Right forelimb (tissue), 1 donor: ENCODE data around the gene EPHX1.
"Not testable (repeated sequence)": the region's sequence is repeated elsewhere in the genome, so short reads cannot be mapped to it uniquely, and the experiment has no call there.

ENCODE experiments used
- DNase-seq: peaks from one replicate; pipeline ENCODE4 v3.0.0-alpha.2; 2018

EPHX1 gene

DNA sequence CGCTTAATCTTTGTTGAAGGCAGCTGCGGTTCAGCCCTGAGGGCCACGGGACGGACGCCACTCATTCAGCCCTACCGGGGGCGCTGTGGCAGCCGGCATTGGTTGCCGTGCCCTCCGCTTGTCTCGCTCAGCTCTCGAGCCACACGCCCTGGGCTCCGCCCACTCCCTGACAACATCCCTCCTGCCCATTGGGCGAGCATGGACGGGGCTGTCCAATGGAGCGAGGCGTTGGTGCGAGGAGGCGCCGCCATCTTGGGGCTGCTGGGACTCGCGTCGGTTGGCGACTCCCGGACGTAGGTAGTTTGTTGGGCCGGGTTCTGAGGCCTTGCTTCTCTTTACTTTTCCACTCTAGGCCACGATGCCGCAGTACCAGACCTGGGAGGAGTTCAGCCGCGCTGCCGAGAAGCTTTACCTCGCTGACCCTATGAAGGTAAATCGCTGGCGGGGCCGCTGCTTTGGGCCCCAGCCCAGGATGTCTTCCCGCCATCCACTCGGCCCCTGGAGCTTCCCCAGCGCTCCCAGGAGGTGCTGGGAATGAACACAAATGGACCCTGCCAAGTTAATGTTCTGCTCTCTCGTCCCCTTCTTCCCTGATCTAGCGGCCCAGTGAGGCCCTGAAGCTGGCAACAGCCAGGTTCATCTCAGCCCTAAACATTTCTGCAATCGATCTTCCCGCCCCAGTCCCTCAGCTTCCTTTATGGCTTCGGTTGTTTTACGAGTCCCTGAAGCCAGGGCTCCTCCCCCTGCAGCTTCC lies 32.2 kb upstream of the EPHX1 start, which contains the start of gene SRP9:
Gene SRP9 (plus strand): TSS at position 244 of the 754 bp plus-strand sequence. CDS start 115 bp downstream, at position 359.
- DNase-seq = peak; percentile 100

DNA sequence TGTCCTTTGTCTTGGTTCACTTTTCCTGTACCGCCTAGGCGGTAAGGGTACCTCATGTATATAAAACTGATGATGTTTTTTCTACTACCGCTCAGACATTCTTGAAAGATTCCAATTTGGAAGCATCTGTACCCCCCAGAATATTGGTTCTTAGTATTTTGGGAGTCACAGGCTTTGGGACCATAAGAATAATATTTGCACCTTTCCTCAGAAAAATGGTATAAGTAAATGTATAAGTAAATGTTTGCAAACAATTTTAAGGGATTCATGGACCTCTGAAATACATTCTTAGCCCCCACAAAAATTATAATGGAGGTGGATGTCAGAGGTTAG lies 31.6 kb upstream of the EPHX1 start:
- DNase-seq = no peak

DNA sequence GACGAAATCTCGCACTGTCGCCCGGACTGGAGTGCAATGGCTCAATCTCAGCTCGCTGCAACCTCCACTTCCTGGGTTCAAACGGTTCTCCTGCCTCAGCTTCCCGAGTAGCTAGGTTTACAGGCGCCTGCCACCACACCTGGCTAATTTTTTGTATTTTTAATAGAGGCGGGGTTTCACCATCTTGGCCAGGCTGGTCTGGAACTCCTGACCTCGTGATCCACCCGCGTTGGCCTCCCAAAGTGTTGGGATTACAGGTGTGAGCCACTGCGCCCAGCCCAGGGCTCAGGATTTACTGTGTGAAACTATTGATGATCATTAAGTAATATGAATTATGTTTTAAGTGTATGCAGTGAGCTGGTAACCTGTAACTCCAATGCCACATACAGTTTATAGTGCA lies 30.8 kb upstream of the EPHX1 start:
- not testable (repeated sequence) for DNase-seq

DNA sequence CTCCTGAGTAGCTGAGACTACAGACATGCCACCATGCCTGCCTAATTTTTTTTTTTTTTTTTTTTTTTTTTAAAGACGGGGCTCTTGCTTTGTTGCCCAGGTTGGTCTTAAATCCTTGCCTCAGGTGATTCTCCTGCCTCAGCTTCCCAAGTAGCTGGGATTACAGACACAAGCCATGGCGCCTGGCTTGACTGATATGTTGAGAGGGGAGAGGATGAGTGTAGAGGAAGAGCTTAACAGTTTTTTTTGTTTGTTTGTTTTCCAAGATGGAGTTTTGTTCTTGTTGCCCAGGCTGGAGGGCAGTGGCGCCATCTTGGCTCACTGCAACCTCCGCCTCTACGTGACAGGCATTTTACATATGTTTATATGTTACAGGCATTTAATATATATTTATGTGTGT lies 29.8 kb upstream of the EPHX1 start:
- no peak for DNase-seq

DNA sequence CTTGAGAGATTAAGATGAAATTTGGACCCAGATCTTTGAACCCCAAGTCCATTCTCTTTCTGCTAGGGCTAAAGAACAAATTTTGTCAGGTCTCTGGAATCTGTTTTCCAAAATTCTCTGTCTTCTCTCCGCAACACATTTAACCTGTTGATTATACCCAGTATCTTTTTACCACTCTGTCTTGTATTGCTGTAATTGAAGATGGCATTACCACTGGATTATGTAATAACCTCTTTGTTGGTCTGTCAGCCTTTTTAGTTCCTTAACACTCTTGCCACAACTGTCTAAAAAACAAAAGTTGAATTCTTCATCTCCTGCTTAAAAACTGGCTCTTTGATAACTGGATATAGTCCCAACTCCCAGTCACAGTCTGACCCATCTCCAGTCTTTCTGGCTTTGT lies 29.3 kb upstream of the EPHX1 start:
- DNase-seq = no peak

DNA sequence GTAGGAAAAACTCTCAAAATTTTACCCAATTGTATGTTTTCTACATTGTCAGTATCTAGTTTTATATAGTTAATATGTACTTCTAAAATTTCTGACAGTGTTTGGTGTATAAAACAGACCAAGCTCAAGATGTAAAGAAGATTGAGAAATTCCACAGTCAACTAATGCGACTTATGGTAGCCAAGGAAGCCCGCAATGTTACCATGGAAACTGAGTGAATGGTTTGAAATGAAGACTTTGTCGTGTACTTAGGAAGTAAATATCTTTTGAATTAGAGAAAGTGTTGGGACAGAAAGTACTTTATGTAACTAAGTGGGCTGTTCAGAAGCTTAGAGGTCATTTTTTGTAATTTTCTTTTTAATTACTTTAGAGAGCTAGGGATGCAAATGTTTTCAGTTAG lies 20.8 kb upstream of the EPHX1 start:
- not testable (repeated sequence) for DNase-seq

DNA sequence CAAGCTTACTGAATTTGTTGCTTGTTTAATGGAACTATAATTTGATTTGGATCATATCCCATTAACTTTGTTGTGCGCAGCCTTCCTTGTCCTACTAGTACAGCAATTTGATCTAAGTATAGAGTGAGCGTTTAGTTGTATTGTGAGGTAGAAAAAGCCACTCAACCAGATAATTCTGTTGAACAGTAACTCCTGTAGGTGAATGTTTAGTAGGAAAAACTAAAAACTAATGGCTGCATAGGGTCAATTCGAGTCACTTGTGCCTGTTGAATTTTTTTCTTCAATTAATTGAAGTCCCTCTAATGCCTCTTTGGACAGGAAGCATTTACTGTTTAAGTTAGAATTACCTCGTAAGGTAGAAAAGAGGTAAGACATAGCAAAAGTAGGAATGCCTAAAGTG lies 15.0 kb upstream of the EPHX1 start:
- no peak for DNase-seq

DNA sequence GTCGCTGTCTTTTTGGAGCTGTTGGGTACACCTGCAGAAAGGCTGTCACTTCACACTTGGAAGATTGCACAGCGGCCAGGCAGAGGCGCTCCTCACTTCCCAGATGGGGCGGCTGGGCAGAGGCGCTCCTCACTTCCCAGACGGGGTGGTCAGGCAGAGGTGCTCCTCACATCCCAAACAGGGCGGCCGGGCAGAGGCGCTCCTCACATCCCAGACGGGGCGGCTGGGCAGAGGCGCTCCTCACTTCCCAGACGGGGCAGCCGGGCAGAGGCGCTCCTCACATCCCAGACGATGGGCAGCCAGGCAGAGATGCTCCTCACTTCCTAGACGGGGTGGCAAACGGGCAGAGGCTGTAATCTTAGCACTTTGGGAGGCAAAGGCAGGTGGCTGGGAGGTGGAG lies 13.8 kb upstream of the EPHX1 start:
- not testable (repeated sequence) for DNase-seq

DNA sequence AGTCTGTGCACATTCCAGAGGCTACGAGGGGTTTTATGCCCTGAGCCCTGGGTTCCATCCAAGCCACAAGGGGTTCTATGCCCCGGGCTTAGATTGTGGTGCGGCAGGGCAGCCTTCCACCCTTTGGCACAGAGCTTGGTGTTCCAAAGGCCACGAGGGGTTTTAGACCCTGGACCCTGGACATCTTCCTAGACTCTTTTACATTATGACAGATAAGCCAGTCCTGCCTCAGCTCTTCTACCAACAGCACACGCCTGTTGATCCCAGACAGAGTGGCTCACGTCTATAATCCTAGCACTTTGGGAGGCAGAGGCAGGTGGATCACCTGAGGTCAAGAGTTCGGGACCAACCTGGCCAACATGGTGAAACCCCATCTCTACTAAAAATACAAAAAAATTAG lies 8.8 kb upstream of the EPHX1 start:
- not testable (repeated sequence) for DNase-seq

DNA sequence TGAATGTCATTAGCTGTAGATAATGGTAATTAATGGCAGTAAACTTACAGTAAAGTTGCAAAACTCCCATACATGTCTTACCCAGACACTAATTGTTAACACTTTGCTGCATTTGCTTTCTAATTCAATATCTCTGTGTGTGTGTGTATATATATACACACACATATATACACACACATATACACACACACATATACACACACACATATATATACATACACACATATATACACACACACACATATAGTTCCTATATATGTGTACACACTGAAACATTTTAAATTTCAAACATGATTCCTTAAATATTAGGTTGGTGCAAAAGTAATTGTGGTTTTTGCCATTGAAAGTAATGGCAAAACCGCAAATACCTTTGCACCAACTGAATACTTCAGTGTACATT lies 3.7 kb upstream of the EPHX1 start:
- DNase-seq = no peak

DNA sequence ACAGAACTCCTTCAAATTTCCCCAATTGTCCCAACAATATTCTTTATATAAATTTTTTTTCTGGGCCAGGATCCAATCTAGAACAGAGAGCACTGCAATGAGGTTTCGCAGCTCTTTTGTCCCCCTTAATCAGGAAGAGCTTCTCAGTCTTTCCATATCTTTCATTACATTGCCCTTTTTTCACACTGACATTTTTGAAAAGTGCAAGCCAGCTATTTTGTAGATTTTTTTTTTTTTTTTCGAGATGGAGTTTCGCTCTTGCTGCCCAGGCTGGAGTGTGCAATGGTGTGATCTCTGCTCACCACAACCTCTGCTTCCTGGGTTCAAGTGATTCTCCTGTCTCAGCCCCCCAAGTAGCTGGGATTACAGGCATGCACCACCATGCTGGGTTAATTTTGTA lies 3.2 kb upstream of the EPHX1 start:
- not testable (repeated sequence) for DNase-seq

DNA sequence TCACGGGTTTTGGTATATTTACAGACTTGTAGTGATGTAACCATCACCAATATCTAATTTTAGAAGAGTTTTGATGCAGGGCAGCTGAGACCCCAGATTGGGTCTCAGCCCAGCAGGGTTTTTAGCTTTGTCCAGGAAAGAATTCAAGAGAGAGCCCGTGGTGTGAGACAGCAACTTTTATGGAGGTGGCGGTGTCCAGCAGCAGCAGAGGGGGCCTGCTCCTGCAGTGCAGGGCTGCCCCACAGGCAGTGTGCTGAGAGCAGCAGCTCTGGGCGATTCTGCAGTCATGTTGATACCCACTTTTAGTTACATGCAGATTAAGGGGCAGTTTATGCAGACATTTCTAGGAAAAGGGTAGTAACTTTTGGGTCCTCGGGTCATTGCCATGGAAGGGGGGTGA lies 1.8 kb upstream of the EPHX1 start:
- DNase-seq = no peak

DNA sequence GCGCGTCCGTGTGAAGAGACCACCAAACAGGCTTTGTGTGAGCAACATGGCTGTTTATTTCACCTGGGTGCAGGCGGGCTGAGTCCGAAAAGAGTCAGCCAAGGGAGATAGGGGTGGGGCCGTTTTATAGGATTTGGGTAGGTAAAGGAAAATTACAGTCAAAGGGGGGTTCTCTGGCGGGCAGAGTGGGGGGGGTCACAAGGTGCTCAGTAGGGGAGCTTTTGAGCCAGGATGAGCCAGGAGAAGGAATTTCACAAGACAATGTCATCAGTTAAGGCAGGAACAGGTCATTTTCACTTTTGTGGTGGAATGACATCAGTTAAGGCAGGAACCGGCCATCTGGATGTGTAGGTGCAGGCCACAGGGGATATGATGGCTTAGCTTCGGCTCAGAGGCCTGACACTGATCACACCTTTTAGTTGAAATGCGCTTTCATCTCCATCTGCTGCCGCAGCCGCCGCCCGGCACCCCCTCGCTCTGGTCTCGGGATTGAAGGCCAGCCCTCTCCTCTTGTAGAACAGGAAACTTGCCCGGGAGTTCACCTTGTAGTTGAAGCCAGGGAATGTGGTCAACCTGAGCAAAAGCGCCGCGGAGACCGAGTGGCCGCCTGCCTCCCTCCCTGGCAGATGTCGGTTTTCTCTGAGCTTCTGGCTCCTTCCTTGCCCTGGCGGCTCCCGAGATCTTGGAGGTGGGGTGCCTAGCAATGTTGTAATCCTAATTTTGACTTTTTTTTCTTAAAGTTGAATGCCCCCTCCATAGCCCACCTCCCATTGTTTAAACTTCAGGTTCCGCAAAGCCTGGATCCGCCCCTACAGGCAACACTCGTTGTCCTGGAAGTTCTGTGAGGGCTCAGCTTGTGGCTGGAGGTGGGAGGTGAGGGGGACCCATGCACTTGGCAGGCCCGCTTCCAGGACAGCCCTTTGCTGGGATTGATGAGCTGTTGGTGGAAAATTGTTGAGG lies 935 bp downstream of the EPHX1 start:
- peak; percentile 73 for DNase-seq

DNA sequence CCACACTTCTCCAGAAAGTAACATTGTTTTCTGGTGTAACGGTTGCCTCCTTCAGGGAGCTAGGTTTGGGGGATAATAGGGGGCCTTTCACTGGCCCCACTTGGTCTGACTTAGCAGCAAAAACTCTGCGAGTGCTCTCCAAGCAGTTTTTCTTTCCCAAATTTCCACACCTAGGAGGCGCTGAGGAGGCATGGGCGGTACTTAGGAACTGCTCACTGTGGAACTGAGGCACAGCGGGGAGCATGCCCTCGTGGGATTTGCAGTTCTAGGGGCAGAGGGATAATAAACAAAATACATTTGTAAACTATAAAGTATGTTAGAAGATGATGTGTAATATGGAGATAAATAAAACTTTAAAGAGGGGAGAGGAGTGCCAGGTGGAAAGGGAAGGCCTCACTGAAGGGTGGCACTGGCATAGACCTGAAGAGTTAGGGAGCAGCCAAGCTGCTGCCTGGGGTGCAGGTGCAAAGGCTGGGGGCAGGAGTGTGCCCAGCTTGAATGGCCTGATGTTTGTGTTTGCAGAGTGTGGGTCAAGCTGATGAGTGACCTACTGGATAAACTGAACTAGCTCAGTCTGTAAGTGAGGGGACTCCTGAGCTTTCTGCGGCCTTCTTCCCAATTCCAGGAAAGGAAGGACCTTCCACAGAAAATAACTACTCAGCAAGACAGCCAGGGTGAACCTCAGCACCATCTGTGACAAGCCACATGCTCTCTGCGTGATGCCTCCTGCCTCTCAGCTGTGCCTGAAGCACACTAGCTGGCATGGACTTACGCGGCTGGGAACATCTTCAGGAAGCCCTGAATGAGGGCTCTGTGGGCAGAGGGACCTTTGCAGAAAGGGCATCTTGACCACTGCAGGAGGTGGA lies 1.9 kb downstream of the EPHX1 start:
- no peak for DNase-seq

DNA sequence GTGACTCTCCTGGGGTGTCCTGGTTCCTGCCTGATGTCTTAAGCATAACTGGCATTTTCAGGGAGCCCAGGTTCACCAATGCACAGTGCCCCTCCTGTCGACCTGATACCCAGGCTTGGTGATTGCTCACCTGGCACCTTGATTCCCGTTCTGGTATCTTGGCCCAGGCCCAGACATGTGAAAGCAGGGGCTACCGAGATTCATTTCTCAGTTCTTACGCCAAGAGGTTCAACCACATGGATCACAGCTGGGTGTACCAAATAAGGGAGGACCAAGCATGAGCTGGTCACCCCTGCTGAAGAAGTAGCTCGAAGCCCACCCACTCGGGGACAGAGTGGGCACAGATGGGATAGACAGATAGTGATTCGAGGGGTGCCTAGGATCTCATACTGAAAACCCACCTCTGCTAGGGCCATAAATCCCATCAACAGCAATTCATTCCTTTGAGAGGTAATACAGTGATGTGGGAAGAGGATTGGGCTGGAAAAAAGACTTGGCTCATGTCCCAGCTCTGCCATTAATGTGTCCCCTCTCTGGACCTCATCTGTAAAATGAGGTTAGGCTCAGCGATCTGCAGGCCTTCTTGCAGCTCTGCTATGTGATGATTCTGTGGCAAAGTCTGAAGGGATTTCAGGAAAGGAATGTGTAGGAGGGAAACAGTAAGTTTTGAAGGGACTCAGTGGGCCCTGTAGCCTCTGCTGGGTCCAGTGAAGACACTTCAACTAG lies 2.7 kb downstream of the EPHX1 start:
- DNase-seq = no peak

DNA sequence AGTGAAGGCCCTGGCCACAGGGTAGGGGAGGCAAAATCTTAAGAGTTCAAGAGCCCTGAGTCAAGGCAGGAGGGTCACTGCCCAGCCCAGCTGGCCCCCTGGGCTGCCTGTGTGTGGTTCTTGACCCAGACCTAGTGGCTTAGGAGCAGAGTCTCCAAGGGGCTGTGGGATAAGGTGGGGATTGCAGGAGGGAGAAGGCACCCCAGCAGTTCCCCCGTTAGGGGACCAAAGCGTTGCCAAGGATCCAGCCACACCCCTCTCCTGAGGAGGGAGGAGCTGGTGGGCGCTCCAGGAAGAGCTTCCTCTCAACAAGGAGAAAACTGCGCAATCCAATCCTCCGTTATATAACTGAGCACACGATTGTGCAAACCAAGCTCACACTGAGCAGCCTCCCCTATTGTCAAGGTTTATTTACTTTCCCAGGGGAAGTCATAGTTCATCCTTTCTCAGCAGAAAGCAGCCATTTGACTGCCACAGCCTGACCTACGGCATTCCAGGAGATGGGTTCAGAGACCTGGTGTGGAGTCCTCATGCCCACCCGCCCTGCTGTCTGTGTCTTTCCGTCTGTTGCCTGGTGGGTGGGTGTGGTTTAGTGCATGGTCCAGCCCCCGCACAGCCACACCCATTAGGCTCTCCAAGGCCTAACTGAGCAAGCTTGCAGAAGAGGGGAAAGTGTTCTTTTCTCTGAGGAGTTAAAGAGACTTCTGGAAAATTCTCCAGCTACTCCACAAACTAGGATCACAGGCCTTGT lies 3.5 kb downstream of the EPHX1 start:
- no peak for DNase-seq

DNA sequence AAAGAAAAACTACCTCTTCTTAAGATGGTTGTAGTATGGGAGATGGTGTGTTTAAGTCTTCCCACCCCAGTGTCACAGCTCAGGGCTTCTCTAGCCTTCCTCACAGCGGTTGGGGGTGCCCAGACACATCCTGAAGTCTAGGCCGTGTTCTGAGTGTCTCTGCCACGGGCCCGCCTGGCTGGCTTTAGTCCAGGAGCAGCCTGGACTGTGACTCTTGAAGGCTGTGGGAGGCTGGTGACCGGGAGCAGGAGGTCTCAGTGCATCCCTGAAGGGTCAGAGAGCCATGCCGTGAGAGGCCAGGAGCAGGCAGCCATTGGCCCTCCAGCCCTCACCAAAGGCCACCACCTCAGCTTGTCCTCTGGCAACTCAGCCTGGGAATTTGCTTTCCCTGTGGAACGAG lies 4.5 kb downstream of the EPHX1 start:
- DNase-seq = no peak

DNA sequence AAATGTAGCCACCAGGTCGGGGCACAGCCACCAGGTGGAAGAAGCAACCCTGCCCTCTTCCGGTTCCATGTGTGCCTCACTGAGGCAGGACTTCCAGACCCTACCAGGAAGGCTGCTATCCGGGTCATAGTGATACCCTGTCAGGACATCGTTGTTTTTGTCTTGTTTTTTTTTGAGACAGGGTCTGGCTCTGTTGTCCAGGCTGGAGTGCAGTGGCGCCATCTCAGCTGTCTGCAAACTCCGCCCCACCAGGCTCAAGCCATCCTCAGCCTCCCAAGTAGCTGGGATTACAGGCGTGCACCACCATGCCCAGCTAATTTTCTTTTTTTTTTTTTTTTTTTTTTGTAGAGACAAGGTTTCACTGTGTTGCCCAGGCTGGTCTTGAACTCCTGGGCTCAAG lies 5.2 kb downstream of the EPHX1 start:
- DNase-seq = not testable (repeated sequence)

DNA sequence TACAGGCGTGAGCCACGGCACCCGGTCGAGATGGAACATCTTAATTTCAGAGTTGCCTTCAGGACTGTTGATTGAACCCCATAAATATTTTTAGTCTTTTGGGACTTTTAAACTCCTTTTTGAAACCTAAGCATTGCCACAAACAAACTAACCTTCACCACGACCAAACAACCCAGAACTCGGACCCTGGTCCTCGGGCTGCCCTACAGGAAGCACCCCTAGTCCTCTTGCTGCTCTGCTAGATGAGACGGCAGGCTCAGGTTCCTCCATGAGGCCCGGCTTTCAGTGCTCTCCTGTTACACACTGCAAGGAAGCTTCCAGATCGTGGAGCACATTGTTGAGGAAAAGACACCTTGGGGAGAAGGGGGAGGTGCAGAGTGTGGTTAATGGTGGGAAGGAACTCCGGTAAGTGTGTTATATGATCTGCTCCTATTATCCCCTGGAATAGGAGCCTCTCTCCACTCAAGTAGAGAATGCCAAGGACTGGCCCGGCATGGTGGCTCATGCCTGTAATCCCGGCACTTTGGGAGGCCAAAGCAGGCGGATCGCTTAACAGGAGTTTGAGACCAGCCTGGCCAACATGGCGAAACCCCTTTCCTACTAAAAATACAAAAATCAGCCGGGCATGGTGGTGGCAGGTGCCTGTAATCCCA lies 5.7 kb downstream of the EPHX1 start:
- DNase-seq = no peak

DNA sequence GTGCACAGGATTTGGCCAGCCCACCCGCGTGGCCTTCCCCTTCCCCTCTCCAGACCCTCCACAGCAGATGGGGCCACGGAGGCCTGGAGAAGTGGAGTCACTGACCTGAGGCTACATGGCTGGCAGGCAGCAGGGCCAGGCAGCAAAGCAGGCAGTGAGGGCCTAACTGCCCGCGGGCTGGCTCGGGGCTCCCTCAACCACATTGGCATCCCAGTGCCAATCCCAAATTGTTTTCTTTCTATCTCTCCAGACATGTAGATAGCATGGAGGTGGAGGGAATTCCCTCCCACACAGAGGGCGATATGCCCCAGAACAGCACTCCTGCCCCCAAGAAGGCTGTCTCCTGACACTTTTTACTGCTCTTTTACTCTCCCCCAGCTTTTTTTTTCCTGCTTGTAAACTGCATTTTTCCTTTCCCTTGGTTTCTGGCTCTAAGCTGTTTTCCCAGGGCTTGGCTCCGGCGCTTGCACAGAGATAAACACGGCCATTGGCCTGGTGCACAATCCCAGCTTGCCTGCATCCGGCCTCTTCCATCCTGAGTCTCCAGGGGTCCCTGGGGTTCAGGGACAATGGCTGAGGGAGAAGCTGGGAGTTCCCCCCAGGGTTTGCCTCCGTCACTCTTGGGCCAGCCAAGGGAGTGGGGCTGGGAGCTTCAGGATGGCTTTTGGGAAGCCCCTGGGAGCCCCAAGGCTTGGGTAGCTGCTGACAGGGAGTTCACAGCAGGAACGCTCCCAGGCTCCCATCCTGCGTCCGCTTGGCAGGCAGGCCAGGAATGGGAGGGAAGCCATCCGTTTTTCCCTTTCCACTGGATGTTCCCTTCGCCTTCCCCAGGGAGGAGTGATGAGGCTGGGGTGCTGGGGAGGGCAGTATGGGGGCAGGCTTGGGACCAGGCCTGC lies 7.0 kb downstream of the EPHX1 start:
- DNase-seq = peak; percentile 65
